Smooth muscle cell (in vitro differentiated cells): ENCODE data around the gene TJP1. TPM values are rescaled to one million over a fixed set of nuclear protein-coding genes. Genes with fewer than 3 reads are reported as not detected.
"Not testable (repeated sequence)": the region's sequence is repeated elsewhere in the genome, so short reads cannot be mapped to it uniquely, and the experiment has no call there.

Experiments used
- DNase-seq: peaks from one replicate; lab custom pipeline; 2025; ENCODE audit not compliant: unreplicated experiment; lab: John Stamatoyannopoulos, UW
- H2AFZ ChIP-seq: fragments of 200-600 bp; sonication (generic); 2 replicates; pipeline ENCODE4 v1.6.0; 2016; ENCODE audit warnings: antibody characterized with exemption, low read depth, mild to moderate bottlenecking
- H3F3A ChIP-seq: fragments of 200-600 bp; sonication (generic); 2 replicates; pipeline ENCODE4 v1.6.0; 2017; ENCODE audit warnings: antibody characterized with exemption, low read depth
- H3K27ac ChIP-seq: fragments of 200-600 bp; sonication (generic); 2 replicates; pipeline ENCODE4 v1.5.1; 2016; ENCODE audit warnings: low read depth, mild to moderate bottlenecking
- H3K27me3 ChIP-seq: fragments of 200-600 bp; sonication (generic); 2 replicates; pipeline ENCODE4 v1.6.1; 2016; ENCODE audit warnings: low read depth, mild to moderate bottlenecking
- H3K36me3 ChIP-seq: fragments of 200-600 bp; sonication (generic); 2 replicates; pipeline ENCODE4 v1.5.1; 2016; ENCODE audit warnings: low read depth
- H3K4me1 ChIP-seq: fragments of 200-600 bp; sonication (generic); 2 replicates; pipeline ENCODE4 v1.5.1; 2016; ENCODE audit warnings: low read depth
- H3K4me2 ChIP-seq: fragments of 200-600 bp; sonication (generic); 2 replicates; pipeline ENCODE4 v1.6.0; 2016; ENCODE audit warnings: mild to moderate bottlenecking
- H3K4me3 ChIP-seq: fragments of 200-600 bp; sonication (generic); 2 replicates; pipeline ENCODE4 v1.5.1; 2016; ENCODE audit warnings: mild to moderate bottlenecking
- H3K79me2 ChIP-seq: fragments of 200-600 bp; sonication (generic); 2 replicates; pipeline ENCODE4 v1.6.0; 2016; ENCODE audit warnings: low read depth, mild to moderate bottlenecking
- H3K9ac ChIP-seq: fragments of 200-600 bp; sonication (generic); 2 replicates; pipeline ENCODE4 v1.6.0; 2016; ENCODE audit warnings: low read depth
- H3K9me3 ChIP-seq: fragments of 200-600 bp; sonication (generic); replicated peaks from 2 replicates; pipeline ENCODE4 v1.5.1; 2016; ENCODE audit warnings: low read depth
- H4K20me1 ChIP-seq: fragments of 200-600 bp; sonication (generic); 2 replicates; pipeline ENCODE4 v1.6.0; 2016; ENCODE audit warnings: low read depth
- CTCF ChIP-seq: fragments of 200-600 bp; sonication (generic); IDR thresholded peaks from 2 replicates; pipeline ENCODE4 v1.5.1; 2017; ENCODE audit warnings: borderline replicate concordance, mild to moderate bottlenecking, antibody characterized with exemption; ENCODE audit not compliant: insufficient read depth, poor library complexity, severe bottlenecking
- WGBS: methylation state at CpG from one replicate; pipeline ENCODE4 v1.1.7; 2016; ENCODE audit warnings: low lambda C conversion rate; 5-methylcytosine and 5-hydroxymethylcytosine counted together
- polyA plus RNA-seq: library from polyadenylated mRNA; unstranded; fragments of >200 nt; fragmentation: Nextera tagmentation; extraction: Ambion mirVana; gene quantifications from 2 replicates; pipeline ENCODE4 v1.2.1, GENCODE V29; 2016
- total RNA-seq: library from RNA; depleted of rRNA; stranded (reverse); fragments of >200 nt; gene quantifications from 2 replicates; pipeline ENCODE4 v1.2.3, GENCODE V29; 2014

Gene TJP1
- total and polyA plus RNA-seq, 2 experiments from 2014 or later = 28.4 to 73.1 TPM

- Histone ChIP-seq H4K20me1 (peaks cover 92% of the 10 kb centered on the region), H3K9me3 (no peaks in the 10 kb centered on the region), H3K4me3 (no peak overlapping the region), H3K79me2 (peaks cover 85% of the 10 kb centered on the region), H3F3A (peaks cover 4% of the 10 kb centered on the region), H3K36me3 (no peaks in the 10 kb centered on the region), H3K4me1 (no peaks in the 10 kb centered on the region), H3K27me3 (no peaks in the 10 kb centered on the region), H3K27ac (no peak overlapping the region), H2AFZ (no peak overlapping the region), H3K4me2 (no peak overlapping the region), H3K9ac (no peak overlapping the region)
- WGBS = 77% methylated on average over 7 of the region's 7 CpGs
- TF ChIP-seq CTCF = no peak
- no peak for DNase-seq
Measured at GRCh38 chr15:29784413-29784812, 37.9 kb downstream of the TJP1 start.

- not testable (repeated sequence) for H3K9ac ChIP-seq, DNase-seq, H3K27me3 ChIP-seq, H3K4me1 ChIP-seq, H3K9me3 ChIP-seq, H3F3A ChIP-seq, H3K4me3 ChIP-seq, H3K4me2 ChIP-seq, H2AFZ ChIP-seq, H3K36me3 ChIP-seq, H3K27ac ChIP-seq
- Histone ChIP-seq H3K79me2 (peaks cover 87% of the 10 kb centered on the region), H4K20me1 (peaks cover 93% of the 10 kb centered on the region)
- WGBS = 90% methylated on average over 8 of the region's 8 CpGs
Measured at GRCh38 chr15:29782816-29783215, 39.5 kb downstream of the TJP1 start.

GRCh38 chr15:29778382-29778781 is 43.9 kb downstream of the TJP1 start:
- no peak for DNase-seq
- H3K79me2 ChIP-seq = peaks cover 100% of the 10 kb centered on the region
- peaks cover 96% of the 10 kb centered on the region for H4K20me1 ChIP-seq
- no peaks in the 10 kb centered on the region for H3F3A ChIP-seq
- no peak overlapping the region for H3K4me2 ChIP-seq
- no peak overlapping the region for H3K27ac ChIP-seq
- no peaks in the 10 kb centered on the region for H3K36me3 ChIP-seq
- TF ChIP-seq CTCF = no peak
- no peak overlapping the region for H3K9ac ChIP-seq
- peaks cover 3% of the 10 kb centered on the region for H3K4me1 ChIP-seq
- H3K9me3 ChIP-seq = no peaks in the 10 kb centered on the region
- no peak overlapping the region for H2AFZ ChIP-seq
- no peaks in the 10 kb centered on the region for H3K27me3 ChIP-seq
- no peak overlapping the region for H3K4me3 ChIP-seq

GRCh38 chr15:29776859-29777258 is 45.4 kb downstream of the TJP1 start:
- Histone ChIP-seq H3K27me3 (no peaks in the 10 kb centered on the region), H3K9me3 (no peaks in the 10 kb centered on the region), H3K4me1 (peaks cover 3% of the 10 kb centered on the region), H3K9ac (no peak overlapping the region), H3K4me2 (no peak overlapping the region), H4K20me1 (peaks cover 90% of the 10 kb centered on the region), H3K27ac (no peak overlapping the region), H3K4me3 (no peak overlapping the region), H3K36me3 (no peaks in the 10 kb centered on the region), H3F3A (no peaks in the 10 kb centered on the region), H2AFZ (no peak overlapping the region), H3K79me2 (peaks cover 96% of the 10 kb centered on the region)
- DNase-seq = no peak
- TF ChIP-seq CTCF = no peak
- WGBS = 79% methylated on average over 4 of the region's 4 CpGs
